SU-DHL-6 (cell line): Measurements from ENCODE around the gene FAM3B.
A peak's percentile ranks its signal among the peaks of the same experiment; 100 is the strongest.

Experiments used
- H2AFZ ChIP-seq: fragments of 200-600 bp; sonication (generic); 2 replicates; pipeline ENCODE4 v1.6.1; 2014; ENCODE audit warnings: low read depth, mild to moderate bottlenecking, moderate library complexity, mixed read lengths, antibody characterized with exemption, low read length; ENCODE audit not compliant: severe bottlenecking
- H3F3A ChIP-seq: fragments of 200-600 bp; shearing (Covaris generic); 2 replicates; pipeline ENCODE4 v1.6.0; 2016; ENCODE audit warnings: antibody characterized with exemption, mild to moderate bottlenecking; ENCODE audit not compliant: insufficient read depth
- H3K27ac ChIP-seq: fragments of 200-600 bp; sonication (generic); 2 replicates; pipeline ENCODE4 v1.5.1; 2016; ENCODE audit warnings: low read depth, mild to moderate bottlenecking, low read length, moderate library complexity, mixed read lengths
- H3K27me3 ChIP-seq: fragments of 200-600 bp; sonication (generic), shearing (Covaris generic); 2 replicates; pipeline ENCODE4 v1.6.0; 2014; ENCODE audit warnings: mild to moderate bottlenecking, low read length
- H3K36me3 ChIP-seq: fragments of 200-600 bp; sonication (generic); 2 replicates; pipeline ENCODE4 v1.6.1; 2014; ENCODE audit warnings: mild to moderate bottlenecking, low read length, mixed read lengths
- H3K4me2 ChIP-seq: fragments of 300-600, 200-600 bp; shearing (Covaris generic), sonication (generic); 2 replicates; pipeline ENCODE4 v1.6.0; 2014; ENCODE audit warnings: low read length, low read depth, mild to moderate bottlenecking; ENCODE audit not compliant: poor library complexity, severe bottlenecking
- H3K4me3 ChIP-seq: fragments of 200-600 bp; sonication (generic); 2 replicates; pipeline ENCODE4 v1.5.1; 2014; ENCODE audit warnings: antibody characterized with exemption, low read length, mild to moderate bottlenecking, mixed read lengths; ENCODE audit not compliant: insufficient read depth, poor library complexity, severe bottlenecking
- H3K79me2 ChIP-seq: fragments of 200-600 bp; sonication (generic); 2 replicates; pipeline ENCODE4 v1.6.1; 2014; ENCODE audit warnings: mild to moderate bottlenecking, low read length, moderate library complexity; ENCODE audit not compliant: insufficient read depth
- H3K9ac ChIP-seq: fragments of 200-600 bp; sonication (generic); 2 replicates; pipeline ENCODE4 v1.7.0; 2014; ENCODE audit warnings: mild to moderate bottlenecking, low read length
- H3K9me2 ChIP-seq: fragments of 200-600 bp; sonication (generic); replicated peaks from 2 replicates; pipeline ENCODE4 v1.6.1; 2014; ENCODE audit warnings: low read length; ENCODE audit not compliant: insufficient read depth
- H3K9me3 ChIP-seq: fragments of 200-600 bp; sonication (generic); 2 replicates; pipeline ENCODE4 v1.6.1; 2014; ENCODE audit warnings: low read length, mixed read lengths; ENCODE audit not compliant: insufficient read depth
- H4K20me1 ChIP-seq: fragments of 200-600 bp; sonication (generic); 2 replicates; pipeline ENCODE4 v1.6.1; 2014; ENCODE audit warnings: low read depth, mild to moderate bottlenecking, antibody characterized with exemption, low read length, moderate library complexity, mixed read lengths
- CTCF ChIP-seq: fragments of 200-600 bp; sonication (generic); IDR thresholded peaks from one replicate; pipeline ENCODE4 v1.5.1; 2017; ENCODE audit warnings: antibody characterized with exemption, mild to moderate bottlenecking, low read length, moderate library complexity; ENCODE audit not compliant: insufficient read depth, poor library complexity, severe bottlenecking
- EZH2phosphoT487 ChIP-seq: fragments of 200-600 bp; sonication (generic), shearing (Covaris generic); conservative IDR thresholded peaks from 2 replicates; pipeline ENCODE4 v1.6.1; 2018; ENCODE audit warnings: mild to moderate bottlenecking, antibody characterized with exemption, low read length, moderate library complexity, mixed read lengths

FAM3B gene

GRCh38 chr21:41282412-41282811 is 34.2 kb upstream of the FAM3B start:
- no peak for TF ChIP-seq EZH2phosphoT487
- no peak for TF ChIP-seq CTCF

GRCh38 chr21:41283211-41283818 is 33.3 kb upstream of the FAM3B start:
- H4K20me1 ChIP-seq: no peaks in the 10 kb centered on the region

More at GRCh38 chr21:41282412-41282811, 34.2 kb upstream of the FAM3B start:
- Histone ChIP-seq H3K79me2 (no peaks in the 10 kb centered on the region), H3K36me3 (no peaks in the 10 kb centered on the region), H3K9me2 (no peaks in the 10 kb centered on the region), H3K4me3 (no peak overlapping the region), H2AFZ (no peak overlapping the region), H4K20me1 (no peaks in the 10 kb centered on the region), H3K9ac (no peak overlapping the region), H3K27me3 (no peaks in the 10 kb centered on the region), H3K9me3 (no peaks in the 10 kb centered on the region), H3K27ac (no peak overlapping the region), H3K4me2 (no peak overlapping the region), H3F3A (no peaks in the 10 kb centered on the region)

GRCh38 chr21:41289431-41289830 is 27.2 kb upstream of the FAM3B start:
- no peaks in the 10 kb centered on the region for H3K9me3 ChIP-seq
- TF ChIP-seq CTCF (no peak), EZH2phosphoT487 (no peak)
- no peak overlapping the region for H3K27ac ChIP-seq
- H2AFZ ChIP-seq: no peak overlapping the region
- no peaks in the 10 kb centered on the region for H3K9me2 ChIP-seq
- no peaks in the 10 kb centered on the region for H3K79me2 ChIP-seq
- no peak overlapping the region for H3K4me3 ChIP-seq
- no peaks in the 10 kb centered on the region for H3K36me3 ChIP-seq
- H3K4me2 ChIP-seq: no peak overlapping the region
- H3F3A ChIP-seq: no peaks in the 10 kb centered on the region
- no peaks in the 10 kb centered on the region for H4K20me1 ChIP-seq
- H3K27me3 ChIP-seq: no peaks in the 10 kb centered on the region
- no peak overlapping the region for H3K9ac ChIP-seq

More at GRCh38 chr21:41283211-41283818, 33.3 kb upstream of the FAM3B start:
- Histone ChIP-seq H3K36me3 (no peaks in the 10 kb centered on the region), H3K9ac (no peak overlapping the region), H3F3A (no peaks in the 10 kb centered on the region), H3K4me3 (no peak overlapping the region), H2AFZ (no peak overlapping the region), H3K9me2 (no peaks in the 10 kb centered on the region), H3K4me2 (no peak overlapping the region), H3K27me3 (no peaks in the 10 kb centered on the region), H3K9me3 (no peaks in the 10 kb centered on the region), H3K27ac (no peak overlapping the region), H3K79me2 (no peaks in the 10 kb centered on the region)
- TF ChIP-seq EZH2phosphoT487 (no peak), CTCF (peak; percentile 35)
